ENCODE data around the gene IDI1.

The IDI1 gene

DNA sequence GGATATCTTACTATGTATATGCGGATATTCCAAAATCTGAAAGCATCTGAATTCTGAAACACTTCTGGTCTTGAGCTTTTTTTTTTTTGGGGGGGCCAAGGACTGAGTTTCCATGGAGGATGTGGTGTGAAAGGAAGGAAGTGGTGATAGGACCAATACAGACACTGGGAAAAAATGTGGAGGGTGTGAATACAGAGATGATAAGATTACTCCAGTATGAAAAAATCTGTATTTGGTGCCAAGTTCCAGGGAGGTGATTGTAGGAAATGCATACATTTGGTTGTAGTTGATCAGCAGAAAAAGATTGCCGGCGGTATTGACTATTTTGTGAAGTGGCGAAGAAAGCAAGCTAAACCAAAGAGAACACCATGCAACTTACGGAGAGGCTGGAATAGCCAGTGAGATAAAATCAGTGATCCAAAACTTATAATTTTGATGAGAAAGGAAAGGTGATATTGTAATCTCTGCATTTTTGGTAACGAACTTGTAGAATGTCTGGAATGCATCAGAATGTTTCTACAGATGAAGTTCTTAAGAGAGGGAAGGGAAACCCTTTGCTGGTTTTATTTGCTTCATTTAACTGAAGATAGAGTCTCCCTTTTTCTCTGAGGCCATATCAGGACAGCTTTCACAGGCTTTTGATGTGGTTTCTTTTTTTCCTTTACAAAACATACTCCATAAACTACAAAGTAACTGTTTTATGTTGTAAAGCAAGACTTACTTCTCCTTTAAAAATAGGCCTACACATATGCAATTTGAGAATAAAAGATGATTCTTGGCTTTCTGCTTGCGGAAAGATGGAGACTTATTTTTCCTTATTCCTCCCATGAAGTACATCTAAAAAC is 13.2 kb upstream of the IDI1 start:
- H3K4me3 ChIP-seq (ENCODE audit: low read length), result no peak overlapping the region
- H3K9ac ChIP-seq (ENCODE audit: low read depth, low read length), result no peak overlapping the region
- 96% methylated on average over 7 of the region's 7 CpGs for WGBS
- no peaks in the 10 kb centered on the region for H3K9me3 ChIP-seq (ENCODE audit: insufficient read depth, low read depth, low read length)
- H3K27ac ChIP-seq (ENCODE audit: low read depth, low read length), result no peak overlapping the region
- peaks cover 6% of the 10 kb centered on the region; the same call in 1 of the 2 replicates for H3K4me1 ChIP-seq (ENCODE audit: insufficient read depth, low read length)
- no peaks in the 10 kb centered on the region for H3K27me3 ChIP-seq (ENCODE audit: insufficient read depth, low read length)
- H3K36me3 ChIP-seq (ENCODE audit: insufficient read depth, low read length), result no peaks in the 10 kb centered on the region

DNA sequence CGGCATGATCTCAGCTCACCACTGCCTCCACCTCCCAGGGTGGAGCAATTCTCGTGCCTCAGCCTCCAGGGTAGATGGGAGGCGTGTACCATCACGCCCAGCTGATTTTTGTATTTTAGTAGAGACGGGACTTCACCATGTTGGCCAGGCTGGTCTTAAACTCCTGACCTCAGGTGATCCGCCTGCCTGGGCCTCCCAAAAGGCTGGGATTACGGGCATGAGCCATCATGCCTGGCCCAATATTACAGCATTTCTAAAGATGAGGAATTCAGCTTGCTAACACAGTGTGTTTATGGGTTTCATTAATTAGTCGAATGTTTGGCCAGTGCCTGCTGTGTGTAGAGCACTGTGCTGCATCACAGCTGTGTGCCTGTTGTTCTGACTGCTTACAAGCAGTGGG is 11.0 kb upstream of the IDI1 start:
- Histone ChIP-seq H3K36me3 (ENCODE audit: insufficient read depth, low read length) (no peaks in the 10 kb centered on the region), H3K27ac (ENCODE audit: low read depth, low read length) (no peak overlapping the region), H3K4me1 (ENCODE audit: insufficient read depth, low read length) (peaks cover 12% of the 10 kb centered on the region), H3K9me3 (ENCODE audit: insufficient read depth, low read depth, low read length) (no peaks in the 10 kb centered on the region), H3K4me3 (ENCODE audit: low read length) (no peak overlapping the region), H3K9ac (ENCODE audit: low read depth, low read length) (no peak overlapping the region), H3K27me3 (ENCODE audit: insufficient read depth, low read length) (no peaks in the 10 kb centered on the region)
- 91% methylated on average over 8 of the region's 8 CpGs for WGBS

GRCh38 chr10:1058017-1058416 is 9.1 kb upstream of the IDI1 start:
- 88% methylated on average over 7 of the region's 7 CpGs for WGBS

DNA sequence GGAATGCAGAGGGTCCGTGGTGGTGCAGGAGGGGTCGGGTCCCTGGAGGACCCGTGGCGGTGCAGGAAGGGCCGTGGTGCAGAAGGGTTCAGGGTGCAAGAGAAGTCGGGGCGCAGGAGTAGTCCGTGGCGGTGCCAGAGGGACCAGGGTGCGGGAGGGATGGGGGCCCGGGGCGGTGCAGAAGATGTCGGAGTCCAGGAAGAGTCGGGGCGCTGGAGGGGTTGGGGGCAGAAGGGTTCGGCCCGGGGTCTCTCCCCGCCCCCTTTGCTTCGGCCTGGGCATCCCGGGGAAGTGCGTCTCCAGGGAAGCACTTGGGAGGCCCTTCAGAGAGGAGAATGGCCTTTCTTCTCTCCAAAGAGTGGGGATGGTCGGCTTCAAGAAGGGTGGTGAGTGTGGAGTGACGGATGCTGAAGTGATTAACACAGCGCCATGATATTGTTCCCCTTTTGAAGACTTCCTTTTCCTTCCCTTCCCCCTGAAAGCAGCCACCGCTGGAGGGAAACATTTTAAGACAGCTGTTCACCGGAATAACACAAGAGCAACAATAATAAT is 8.3 kb upstream of the IDI1 start:
- 2% methylated on average over 25 of the region's 26 CpGs for WGBS
- no peaks in the 10 kb centered on the region for H3K9me3 ChIP-seq (ENCODE audit: insufficient read depth, low read depth, low read length)
- H3K36me3 ChIP-seq (ENCODE audit: insufficient read depth, low read length), result peaks cover 19% of the 10 kb centered on the region
- peak overlapping the region; percentile 100 for H3K4me3 ChIP-seq (ENCODE audit: low read length)
- peaks cover 12% of the 10 kb centered on the region for H3K4me1 ChIP-seq (ENCODE audit: insufficient read depth, low read length)
- H3K27me3 ChIP-seq (ENCODE audit: insufficient read depth, low read length), result no peaks in the 10 kb centered on the region
- H3K9ac ChIP-seq (ENCODE audit: low read depth, low read length), result peak overlapping the region; percentile 97
- H3K27ac ChIP-seq (ENCODE audit: low read depth, low read length), result no peak overlapping the region

More at GRCh38 chr10:1058017-1058416, 9.1 kb upstream of the IDI1 start:
- Histone ChIP-seq H3K27ac (ENCODE audit: low read depth, low read length) (no peak overlapping the region), H3K4me1 (ENCODE audit: insufficient read depth, low read length) (peaks cover 12% of the 10 kb centered on the region), H3K9me3 (ENCODE audit: insufficient read depth, low read depth, low read length) (no peaks in the 10 kb centered on the region), H3K4me3 (ENCODE audit: low read length) (peak overlapping the region; percentile 100), H3K36me3 (ENCODE audit: insufficient read depth, low read length) (peaks cover 14% of the 10 kb centered on the region), H3K27me3 (ENCODE audit: insufficient read depth, low read length) (no peaks in the 10 kb centered on the region), H3K9ac (ENCODE audit: low read depth, low read length) (no peak overlapping the region)

DNA sequence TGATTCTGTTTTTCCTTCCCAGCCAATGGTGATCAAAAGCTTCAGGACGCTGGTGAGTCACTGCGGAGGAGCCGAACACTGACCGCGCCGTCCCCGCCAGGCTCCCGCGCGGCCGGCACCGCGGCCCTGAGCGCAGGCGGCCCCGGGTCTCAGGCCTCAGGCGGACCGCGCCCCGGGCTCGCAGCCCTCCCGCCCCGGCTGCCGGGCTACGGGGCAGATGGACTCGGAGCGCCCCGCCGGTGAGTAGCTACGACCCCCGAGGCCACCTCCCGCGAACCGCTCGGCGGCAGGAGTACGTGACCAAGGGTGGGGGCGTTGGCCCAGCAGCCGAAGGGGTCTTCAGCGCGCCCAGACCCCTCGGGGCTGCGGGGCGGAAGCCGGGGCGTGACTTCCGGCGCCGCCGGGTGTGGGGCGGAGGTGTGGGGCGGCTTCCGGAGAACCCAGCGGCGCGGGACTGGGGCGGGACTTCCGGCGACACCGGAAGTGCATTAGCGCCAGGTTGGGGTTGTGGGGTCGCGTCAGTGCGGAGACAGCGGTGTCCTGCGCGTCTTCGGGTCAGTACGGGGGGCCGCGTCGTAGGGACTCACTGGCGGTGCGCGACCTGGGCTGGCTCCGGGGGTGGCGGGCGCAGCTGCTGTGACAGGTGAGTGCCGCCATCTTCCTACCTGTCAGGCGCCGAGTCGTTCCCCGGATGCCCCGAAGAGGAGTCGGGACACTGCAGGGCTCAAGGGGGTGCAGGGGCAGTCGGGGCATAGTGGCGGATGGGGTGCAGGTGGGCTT is 7.6 kb upstream of the IDI1 start, which contains the start of gene WDR37:
TSS of gene WDR37 (plus strand) at position 60 of the 780 bp plus-strand sequence. CDS start 15,771 bp downstream, outside the sequence.
- Histone ChIP-seq H3K9me3 (ENCODE audit: insufficient read depth, low read depth, low read length) (no peaks in the 10 kb centered on the region), H3K4me1 (ENCODE audit: insufficient read depth, low read length) (peaks cover 12% of the 10 kb centered on the region), H3K36me3 (ENCODE audit: insufficient read depth, low read length) (peaks cover 24% of the 10 kb centered on the region), H3K27ac (ENCODE audit: low read depth, low read length) (peak within 1 kb of the TSS; percentile 94), H3K4me3 (ENCODE audit: low read length) (peak within 1 kb of the TSS; percentile 100), H3K27me3 (ENCODE audit: insufficient read depth, low read length) (no peaks in the 10 kb centered on the region), H3K9ac (ENCODE audit: low read depth, low read length) (peak within 1 kb of the TSS; percentile 97)
- under 1% methylated on average over 86 of the region's 87 CpGs for WGBS

DNA sequence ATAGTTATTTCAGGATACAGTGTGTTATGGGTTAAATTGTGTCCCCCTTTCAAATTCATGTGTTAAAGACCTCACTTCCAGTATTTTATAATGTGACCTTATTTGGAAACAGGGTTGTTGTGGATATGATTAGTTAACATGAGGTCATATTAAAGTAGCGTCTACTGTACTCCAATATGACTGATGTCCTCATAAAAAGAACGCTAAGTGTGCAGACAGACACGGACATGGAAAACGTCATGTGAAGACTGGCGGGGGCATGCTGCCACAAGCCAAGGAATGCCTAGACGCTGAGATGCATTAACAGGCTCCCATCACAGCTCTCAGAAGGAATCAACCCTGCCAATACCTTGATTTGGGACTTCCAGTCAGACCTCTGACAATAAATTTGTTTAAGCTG is 5.8 kb upstream of the IDI1 start:
- no peaks in the 10 kb centered on the region for H3K9me3 ChIP-seq (ENCODE audit: insufficient read depth, low read depth, low read length)
- H3K27ac ChIP-seq (ENCODE audit: low read depth, low read length), result no peak overlapping the region
- H3K36me3 ChIP-seq (ENCODE audit: insufficient read depth, low read length), result peaks cover 31% of the 10 kb centered on the region
- H3K4me3 ChIP-seq (ENCODE audit: low read length), result peak overlapping the region; percentile 100
- peak overlapping the region; percentile 97; the same call in 1 of the 2 replicates for H3K9ac ChIP-seq (ENCODE audit: low read depth, low read length)
- H3K27me3 ChIP-seq (ENCODE audit: insufficient read depth, low read length), result no peaks in the 10 kb centered on the region
- WGBS, result 89% methylated on average over 6 of the region's 6 CpGs
- H3K4me1 ChIP-seq (ENCODE audit: insufficient read depth, low read length), result peaks cover 16% of the 10 kb centered on the region

DNA sequence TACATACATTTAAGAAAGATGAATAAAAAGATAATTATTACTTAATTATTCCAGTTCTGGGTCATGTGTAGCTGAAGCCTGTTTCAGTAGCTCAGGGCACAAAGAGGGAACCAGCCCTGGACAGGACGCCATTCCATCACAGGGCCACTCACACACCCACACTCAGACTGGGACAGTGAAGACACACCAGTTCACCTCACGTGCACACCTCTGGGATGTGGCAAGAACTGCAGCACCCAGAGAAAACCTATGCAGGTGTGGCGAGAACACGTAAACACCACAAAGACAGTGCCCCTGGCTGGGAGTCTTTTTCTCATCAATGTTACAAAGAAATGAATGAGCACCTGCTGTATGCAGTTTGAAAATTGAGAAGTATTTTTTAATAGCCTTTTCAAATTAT is 1.6 kb upstream of the IDI1 start:
- peaks cover 40% of the 10 kb centered on the region for H3K36me3 ChIP-seq (ENCODE audit: insufficient read depth, low read length)
- H3K27ac ChIP-seq (ENCODE audit: low read depth, low read length), result no peak overlapping the region
- no peaks in the 10 kb centered on the region for H3K27me3 ChIP-seq (ENCODE audit: insufficient read depth, low read length)
- peaks cover 9% of the 10 kb centered on the region for H3K4me1 ChIP-seq (ENCODE audit: insufficient read depth, low read length)
- WGBS, result 73% methylated on average over 4 of the region's 4 CpGs
- no peak overlapping the region for H3K9ac ChIP-seq (ENCODE audit: low read depth, low read length)
- peak overlapping the region; percentile 100 for H3K4me3 ChIP-seq (ENCODE audit: low read length)
- H3K9me3 ChIP-seq (ENCODE audit: insufficient read depth, low read depth, low read length), result no peaks in the 10 kb centered on the region

DNA sequence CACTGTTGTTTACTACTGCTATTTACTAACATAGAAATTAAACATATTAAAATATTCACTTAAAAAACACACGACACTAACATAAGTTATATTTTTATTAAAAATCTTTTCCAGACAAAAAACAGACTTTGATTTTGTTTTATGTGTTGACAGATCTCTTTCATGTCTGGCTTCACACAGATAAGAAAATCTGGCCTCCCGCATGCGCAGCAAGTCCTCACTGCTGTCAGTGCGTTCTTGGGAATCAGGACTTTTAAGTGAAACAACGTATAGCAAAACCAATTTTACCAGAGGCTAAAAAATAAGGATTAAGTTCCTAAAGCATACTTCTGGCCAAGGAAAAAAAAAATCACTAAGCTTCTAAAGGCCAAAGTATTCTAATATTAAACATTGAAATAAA is 1.2 kb upstream of the IDI1 start:
- no peaks in the 10 kb centered on the region for H3K9me3 ChIP-seq (ENCODE audit: insufficient read depth, low read depth, low read length)
- no peaks in the 10 kb centered on the region for H3K27me3 ChIP-seq (ENCODE audit: insufficient read depth, low read length)
- peaks cover 44% of the 10 kb centered on the region for H3K36me3 ChIP-seq (ENCODE audit: insufficient read depth, low read length)
- peak overlapping the region; percentile 100; the same call in 1 of the 2 replicates for H3K27ac ChIP-seq (ENCODE audit: low read depth, low read length)
- H3K4me3 ChIP-seq (ENCODE audit: low read length), result peak overlapping the region; percentile 100
- peaks cover 6% of the 10 kb centered on the region for H3K4me1 ChIP-seq (ENCODE audit: insufficient read depth, low read length)
- 20% methylated on average over 4 of the region's 5 CpGs for WGBS
- peak overlapping the region; percentile 76 for H3K9ac ChIP-seq (ENCODE audit: low read depth, low read length)

GRCh38 chr10:1049425-1049958 is 573 bp upstream of the IDI1 start:
- under 1% methylated on average over 32 of the region's 34 CpGs for WGBS
- Histone ChIP-seq H3K9me3 (ENCODE audit: insufficient read depth, low read depth, low read length) (no peaks in the 10 kb centered on the region), H3K27ac (ENCODE audit: low read depth, low read length) (peak overlapping the region; percentile 100), H3K4me3 (ENCODE audit: low read length) (peak overlapping the region; percentile 100), H3K4me1 (ENCODE audit: insufficient read depth, low read length) (peaks cover 3% of the 10 kb centered on the region), H3K36me3 (ENCODE audit: insufficient read depth, low read length) (peaks cover 50% of the 10 kb centered on the region), H3K27me3 (ENCODE audit: insufficient read depth, low read length) (no peaks in the 10 kb centered on the region), H3K9ac (ENCODE audit: low read depth, low read length) (peak overlapping the region; percentile 76)

DNA sequence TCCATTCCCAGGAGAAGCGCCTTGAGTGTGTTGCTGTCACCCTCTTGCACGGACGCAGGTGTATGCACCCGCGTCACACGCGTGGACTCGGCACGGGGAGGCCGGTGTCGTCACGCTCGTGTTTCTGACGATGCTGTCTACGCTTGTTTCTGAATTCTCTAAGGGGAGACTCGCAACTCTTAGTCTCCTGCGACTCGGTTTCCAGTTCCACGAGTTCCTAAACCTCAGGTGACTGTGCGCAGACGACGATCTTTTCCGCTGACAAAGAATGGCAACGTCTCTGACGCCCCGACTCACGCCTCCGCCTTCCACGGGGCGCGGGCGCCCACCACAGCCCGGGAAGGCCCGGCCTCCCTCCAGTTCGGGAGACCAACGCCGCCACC is 579 bp downstream of the IDI1 start:
- peaks cover 50% of the 10 kb centered on the region for H3K36me3 ChIP-seq (ENCODE audit: insufficient read depth, low read length)
- peaks cover 3% of the 10 kb centered on the region for H3K4me1 ChIP-seq (ENCODE audit: insufficient read depth, low read length)
- peak overlapping the region; percentile 83 for H3K9ac ChIP-seq (ENCODE audit: low read depth, low read length)
- no peaks in the 10 kb centered on the region for H3K9me3 ChIP-seq (ENCODE audit: insufficient read depth, low read depth, low read length)
- under 1% methylated on average over 37 of the region's 37 CpGs for WGBS
- peak overlapping the region; percentile 100 for H3K27ac ChIP-seq (ENCODE audit: low read depth, low read length)
- peak overlapping the region; percentile 100 for H3K4me3 ChIP-seq (ENCODE audit: low read length)
- H3K27me3 ChIP-seq (ENCODE audit: insufficient read depth, low read length), result no peaks in the 10 kb centered on the region

Measured in HUES64 (cell line).